ENCODE measurements around the gene LRRFIP1.

Gene LRRFIP1

GRCh38 chr2:237827421-237827987, 200.1 kb downstream of the LRRFIP1 start:
- no peak overlapping the region for H3K4me3 ChIP-seq (ENCODE audit: low read depth, low read length)
- TF ChIP-seq CTCF (IDR thresholded peaks at IDR 0.05; ENCODE audit: insufficient read depth, low read depth, low read length, missing control alignments), result no peak
- DNase-seq (ENCODE audit: low read depth), result no peak
